Measurements from ENCODE around the gene BICD1. TPM values are rescaled to one million over a fixed set of nuclear protein-coding genes. Genes with fewer than 3 reads are reported as not detected.

BICD1 gene
- total and polyA plus RNA-seq, 4 donors = 6.1 to 22.9 (median 12.8) TPM

DNA sequence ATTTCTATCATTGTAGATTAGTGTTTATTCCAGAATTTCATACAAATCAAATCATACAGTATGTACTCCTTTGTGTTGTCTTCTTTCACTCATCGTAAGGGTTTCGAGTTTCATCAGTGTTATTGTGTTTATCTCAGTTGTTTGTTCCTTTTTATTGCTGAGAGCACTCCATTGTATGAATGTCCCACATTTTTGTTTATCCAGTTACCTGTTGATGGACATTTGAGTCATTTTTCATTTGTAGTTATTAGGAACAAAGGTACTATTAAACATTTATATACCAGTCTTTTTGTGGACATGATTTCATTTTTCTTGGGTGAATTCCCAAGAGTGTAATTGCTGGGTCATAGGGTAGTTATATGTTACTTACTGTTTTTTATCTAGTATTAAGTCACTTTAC, 70.0 kb downstream of the BICD1 start:
- DNase-seq (no peak), ATAC-seq (ENCODE audit: insufficient read depth, low FRiP score) (no peak)
- H3K27me3 ChIP-seq (ENCODE audit: control insufficient read depth in 3 of 3, insufficient read depth in 3 of 3, low read length in 2 of 3) = no peaks in the 10 kb centered on the region
- H3K9me3 ChIP-seq (ENCODE audit: control insufficient read depth in 4 of 4, insufficient read depth in 3 of 4, low read length in 3 of 4) = no peaks in the 10 kb centered on the region
- H3K9ac ChIP-seq (ENCODE audit: insufficient read depth in 1 of 2, low read length in 2 of 2) = no peak overlapping the region
- H3K4me3 ChIP-seq = no peak overlapping the region
- H3K36me3 ChIP-seq (ENCODE audit: control insufficient read depth in 4 of 4, insufficient read depth in 4 of 4, low read length in 4 of 4) = no peaks in the 10 kb centered on the region
- WGBS, 2 donors = 86 to 89% methylated on average over 2 of the region's 2 CpGs
- TF ChIP-seq, protein P1, sequence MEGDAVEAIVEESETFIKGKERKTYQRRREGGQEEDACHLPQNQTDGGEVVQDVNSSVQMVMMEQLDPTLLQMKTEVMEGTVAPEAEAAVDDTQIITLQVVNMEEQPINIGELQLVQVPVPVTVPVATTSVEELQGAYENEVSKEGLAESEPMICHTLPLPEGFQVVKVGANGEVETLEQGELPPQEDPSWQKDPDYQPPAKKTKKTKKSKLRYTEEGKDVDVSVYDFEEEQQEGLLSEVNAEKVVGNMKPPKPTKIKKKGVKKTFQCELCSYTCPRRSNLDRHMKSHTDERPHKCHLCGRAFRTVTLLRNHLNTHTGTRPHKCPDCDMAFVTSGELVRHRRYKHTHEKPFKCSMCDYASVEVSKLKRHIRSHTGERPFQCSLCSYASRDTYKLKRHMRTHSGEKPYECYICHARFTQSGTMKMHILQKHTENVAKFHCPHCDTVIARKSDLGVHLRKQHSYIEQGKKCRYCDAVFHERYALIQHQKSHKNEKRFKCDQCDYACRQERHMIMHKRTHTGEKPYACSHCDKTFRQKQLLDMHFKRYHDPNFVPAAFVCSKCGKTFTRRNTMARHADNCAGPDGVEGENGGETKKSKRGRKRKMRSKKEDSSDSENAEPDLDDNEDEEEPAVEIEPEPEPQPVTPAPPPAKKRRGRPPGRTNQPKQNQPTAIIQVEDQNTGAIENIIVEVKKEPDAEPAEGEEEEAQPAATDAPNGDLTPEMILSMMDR (IDR thresholded peaks at IDR 0.05; ENCODE audit: control extremely low read depth, extremely low read depth) = no peak
- peaks cover 0 to 1% (median 0%) of the 10 kb centered on the region in 5 donors for H3K4me1 ChIP-seq (ENCODE audit: control insufficient read depth in 5 of 5, insufficient read depth in 5 of 5, low read length in 5 of 5)
- H3K27ac ChIP-seq (ENCODE audit: low read depth in 1 of 2, low read length in 1 of 2) = no peak overlapping the region

DNA sequence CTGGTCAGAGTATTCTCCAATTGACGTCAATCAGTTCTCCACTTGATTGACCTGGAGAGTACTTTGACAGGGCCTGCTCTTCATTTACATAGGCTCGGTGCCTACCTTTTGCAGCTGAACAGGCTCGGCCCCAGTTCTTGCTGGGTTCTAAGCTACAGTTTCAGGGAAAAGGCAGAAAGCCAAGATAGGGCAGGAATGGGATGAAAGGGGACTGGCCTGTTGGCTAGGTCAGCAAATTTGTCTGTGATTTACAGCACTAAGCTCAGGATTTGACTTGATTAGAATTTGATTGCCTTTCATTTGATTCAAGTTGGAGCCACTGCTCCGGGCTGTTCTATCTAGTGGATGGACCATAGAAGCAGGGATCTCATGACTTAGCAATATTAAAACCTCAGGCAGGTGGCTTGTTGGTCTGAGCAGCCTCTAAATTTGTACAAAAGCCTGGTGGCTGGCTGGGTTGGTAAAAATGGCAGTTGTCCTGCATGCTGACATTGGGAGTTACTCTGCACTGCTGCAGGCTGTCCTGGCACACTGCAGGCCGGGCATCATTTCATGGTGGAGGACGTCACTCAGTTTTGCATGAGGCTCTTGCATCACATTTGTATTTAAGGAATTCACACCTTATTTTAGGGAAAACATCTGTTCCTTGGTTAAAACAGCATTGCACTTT, 71.8 kb downstream of the BICD1 start:
- DNase-seq (no peak), ATAC-seq (ENCODE audit: insufficient read depth, low FRiP score) (no peak)
- TF ChIP-seq, protein P1 (IDR thresholded peaks at IDR 0.05; ENCODE audit: control extremely low read depth, extremely low read depth) = no peak
- Histone ChIP-seq H3K27me3 (ENCODE audit: control insufficient read depth in 3 of 3, insufficient read depth in 3 of 3, low read length in 2 of 3) (no peaks in the 10 kb centered on the region), H3K4me3 (no peak overlapping the region), H3K36me3 (ENCODE audit: control insufficient read depth in 4 of 4, insufficient read depth in 4 of 4, low read length in 4 of 4) (no peaks in the 10 kb centered on the region), H3K9ac (ENCODE audit: insufficient read depth in 1 of 2, low read length in 2 of 2) (no peak overlapping the region), H3K4me1 (ENCODE audit: control insufficient read depth in 5 of 5, insufficient read depth in 5 of 5, low read length in 5 of 5) (no peaks in the 10 kb centered on the region), H3K9me3 (ENCODE audit: control insufficient read depth in 4 of 4, insufficient read depth in 3 of 4, low read length in 3 of 4) (no peaks in the 10 kb centered on the region), H3K27ac (ENCODE audit: low read depth in 1 of 2, low read length in 1 of 2) (no peak overlapping the region)
- WGBS, 2 donors = 85 to 93% methylated on average over 6 of the region's 6 CpGs

DNA sequence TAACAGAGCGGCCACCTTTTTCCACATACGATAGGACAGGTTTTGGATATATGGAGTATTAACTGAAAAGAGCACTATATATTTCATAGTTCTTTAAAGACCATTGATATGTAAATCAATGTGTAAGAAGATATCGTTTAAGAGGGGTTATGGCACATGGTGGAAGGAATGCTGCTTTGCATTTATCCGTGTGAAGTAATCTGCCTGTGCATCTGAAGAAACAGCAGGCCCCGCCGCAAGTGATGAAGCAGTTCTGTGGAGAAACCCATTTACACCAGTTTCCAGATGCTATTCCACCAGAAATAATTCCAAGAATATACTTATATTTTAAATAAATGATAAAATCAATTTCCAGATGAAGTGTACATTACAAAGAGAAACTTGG, 72.4 kb downstream of the BICD1 start:
- Histone ChIP-seq H3K9ac (ENCODE audit: insufficient read depth in 1 of 2, low read length in 2 of 2) (no peak overlapping the region), H3K27ac (ENCODE audit: low read depth in 1 of 2, low read length in 1 of 2) (no peak overlapping the region), H3K36me3 (ENCODE audit: control insufficient read depth in 4 of 4, insufficient read depth in 4 of 4, low read length in 4 of 4) (no peaks in the 10 kb centered on the region), H3K9me3 (ENCODE audit: control insufficient read depth in 4 of 4, insufficient read depth in 3 of 4, low read length in 3 of 4) (no peaks in the 10 kb centered on the region), H3K4me1 (ENCODE audit: control insufficient read depth in 5 of 5, insufficient read depth in 5 of 5, low read length in 5 of 5) (no peaks in the 10 kb centered on the region), H3K27me3 (ENCODE audit: control insufficient read depth in 3 of 3, insufficient read depth in 3 of 3, low read length in 2 of 3) (no peaks in the 10 kb centered on the region), H3K4me3 (no peak overlapping the region)
- TF ChIP-seq, protein P1 (IDR thresholded peaks at IDR 0.05; ENCODE audit: control extremely low read depth, extremely low read depth) = no peak
- ATAC-seq (ENCODE audit: insufficient read depth, low FRiP score) (no peak), DNase-seq (no peak)
- WGBS, 2 donors = 78 to 81% methylated on average over 6 of the region's 6 CpGs

All from lung (tissue), 12 donors.